ENCODE measurements around the gene TMEM203.

TMEM203 gene

GRCh38 chr9:137218754-137219271, 13.4 kb upstream of the TMEM203 start:
- no peak for DNase-seq (ENCODE audit: low read depth)
- H3K4me1 ChIP-seq (ENCODE audit: control insufficient read depth, insufficient read depth, low read length): peaks cover 28% of the 10 kb centered on the region
- no peaks in the 10 kb centered on the region for H3K9me3 ChIP-seq (ENCODE audit: control insufficient read depth, low read length)
- peak overlapping the region; percentile 38 for H3K9ac ChIP-seq (ENCODE audit: low read length)
- no peaks in the 10 kb centered on the region for H3K27me3 ChIP-seq (replicated peaks; ENCODE audit: control insufficient read depth, insufficient read depth, low read length)
- H3K36me3 ChIP-seq (ENCODE audit: control insufficient read depth, insufficient read depth, low read length, severe bottlenecking): peaks cover 9% of the 10 kb centered on the region
- H3K4me3 ChIP-seq (ENCODE audit: low read length): no peak overlapping the region

- no peak for DNase-seq (ENCODE audit: low read depth)
- no peak overlapping the region for H3K4me3 ChIP-seq (ENCODE audit: low read length)
- no peaks in the 10 kb centered on the region for H3K9me3 ChIP-seq (ENCODE audit: control insufficient read depth, low read length)
- H3K36me3 ChIP-seq (ENCODE audit: control insufficient read depth, insufficient read depth, low read length, severe bottlenecking): peaks cover 9% of the 10 kb centered on the region
- H3K4me1 ChIP-seq (ENCODE audit: control insufficient read depth, insufficient read depth, low read length): peaks cover 28% of the 10 kb centered on the region
- H3K27me3 ChIP-seq (replicated peaks; ENCODE audit: control insufficient read depth, insufficient read depth, low read length): no peaks in the 10 kb centered on the region
- peak overlapping the region; percentile 51 for H3K9ac ChIP-seq (ENCODE audit: low read length)
Measured at GRCh38 chr9:137218212-137218753, 12.8 kb upstream of the TMEM203 start.

DNA sequence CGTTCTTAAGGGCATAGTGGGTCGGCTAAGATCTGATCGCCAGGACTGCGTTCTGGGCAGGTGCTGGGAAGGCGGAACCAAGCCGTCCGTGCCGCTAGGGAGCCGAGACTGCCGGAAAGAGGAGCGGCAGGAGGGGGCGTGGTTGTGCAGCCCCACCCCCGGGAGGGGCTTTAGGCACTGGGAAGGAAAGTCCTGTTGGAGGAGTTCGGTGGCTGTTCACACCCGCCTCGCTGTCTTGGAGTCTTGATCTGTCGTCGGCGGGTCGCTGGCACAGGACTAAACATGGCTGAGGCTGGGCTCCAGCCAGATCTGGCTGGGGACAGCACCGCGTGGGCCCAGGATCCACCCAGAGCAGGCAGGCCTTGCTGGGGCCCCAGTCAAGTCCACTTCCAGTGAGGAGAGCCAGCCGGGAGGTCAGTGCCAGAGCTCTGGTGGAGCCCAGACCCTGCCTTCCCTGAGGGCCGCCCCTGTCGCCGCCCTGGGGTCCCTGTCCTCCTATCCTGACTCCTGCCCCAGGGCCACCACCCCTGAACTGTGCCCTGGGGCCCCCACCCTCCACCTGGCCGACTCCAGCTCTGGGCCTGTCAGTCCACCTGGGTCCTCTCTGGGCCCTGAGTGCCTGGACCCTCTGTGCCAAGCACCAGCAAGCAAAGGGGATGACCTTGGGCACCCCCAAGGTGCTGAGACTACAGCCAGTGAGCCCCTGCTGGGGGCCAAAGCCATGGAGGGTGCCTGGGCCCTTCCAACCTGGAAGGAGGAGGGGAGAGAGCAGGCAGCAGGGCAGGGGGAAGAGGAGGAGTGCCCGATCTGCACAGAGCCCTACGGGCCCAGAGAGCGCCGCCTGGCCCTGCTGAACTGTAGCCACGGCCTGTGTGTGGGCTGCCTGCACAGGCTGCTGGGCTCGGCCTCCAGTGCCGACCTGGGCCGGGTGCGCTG, 12.1 kb upstream of the TMEM203 start:
- no peak for DNase-seq (ENCODE audit: low read depth)
- H3K4me1 ChIP-seq (ENCODE audit: control insufficient read depth, insufficient read depth, low read length): peaks cover 23% of the 10 kb centered on the region
- peak overlapping the region; percentile 49 for H3K4me3 ChIP-seq (ENCODE audit: low read length)
- H3K9me3 ChIP-seq (ENCODE audit: control insufficient read depth, low read length): no peaks in the 10 kb centered on the region
- no peaks in the 10 kb centered on the region for H3K27me3 ChIP-seq (replicated peaks; ENCODE audit: control insufficient read depth, insufficient read depth, low read length)
- peaks cover 9% of the 10 kb centered on the region for H3K36me3 ChIP-seq (ENCODE audit: control insufficient read depth, insufficient read depth, low read length, severe bottlenecking)
- H3K9ac ChIP-seq (ENCODE audit: low read length): peak overlapping the region; percentile 51

GRCh38 chr9:137216188-137216965, 10.9 kb upstream of the TMEM203 start:
- Histone ChIP-seq H3K4me1 (ENCODE audit: control insufficient read depth, insufficient read depth, low read length) (peaks cover 23% of the 10 kb centered on the region), H3K4me3 (ENCODE audit: low read length) (no peak overlapping the region), H3K9ac (ENCODE audit: low read length) (no peak overlapping the region), H3K36me3 (ENCODE audit: control insufficient read depth, insufficient read depth, low read length, severe bottlenecking) (peaks cover 9% of the 10 kb centered on the region), H3K9me3 (ENCODE audit: control insufficient read depth, low read length) (no peaks in the 10 kb centered on the region), H3K27me3 (replicated peaks; ENCODE audit: control insufficient read depth, insufficient read depth, low read length) (no peaks in the 10 kb centered on the region)
- DNase-seq (ENCODE audit: low read depth): no peak

- Histone ChIP-seq H3K27me3 (replicated peaks; ENCODE audit: control insufficient read depth, insufficient read depth, low read length) (no peaks in the 10 kb centered on the region), H3K4me1 (ENCODE audit: control insufficient read depth, insufficient read depth, low read length) (peaks cover 23% of the 10 kb centered on the region), H3K4me3 (ENCODE audit: low read length) (no peak overlapping the region), H3K36me3 (ENCODE audit: control insufficient read depth, insufficient read depth, low read length, severe bottlenecking) (peaks cover 9% of the 10 kb centered on the region), H3K9ac (ENCODE audit: low read length) (no peak overlapping the region), H3K9me3 (ENCODE audit: control insufficient read depth, low read length) (no peaks in the 10 kb centered on the region)
- DNase-seq (ENCODE audit: low read depth): no peak
Measured at GRCh38 chr9:137215196-137215986, 9.9 kb upstream of the TMEM203 start.

DNA sequence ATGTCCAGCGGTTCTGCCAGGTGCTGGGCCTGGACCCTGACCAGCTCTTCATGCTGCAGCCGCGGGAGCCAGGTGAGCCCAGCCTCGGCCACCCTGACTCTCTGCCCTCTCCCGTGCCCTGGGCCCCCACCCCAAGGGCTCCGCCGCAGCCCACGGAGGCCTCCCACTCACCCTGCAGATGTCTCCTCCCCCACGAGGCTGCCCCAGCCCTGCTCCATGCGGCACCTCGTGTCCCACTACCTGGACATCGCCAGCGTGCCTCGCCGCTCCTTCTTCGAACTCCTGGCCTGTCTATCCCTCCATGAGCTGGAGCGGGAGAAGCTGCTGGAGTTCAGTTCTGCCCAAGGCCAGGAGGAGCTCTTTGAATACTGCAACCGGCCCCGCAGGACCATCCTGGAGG, 9.2 kb upstream of the TMEM203 start:
- Histone ChIP-seq H3K9ac (ENCODE audit: low read length) (no peak overlapping the region), H3K36me3 (ENCODE audit: control insufficient read depth, insufficient read depth, low read length, severe bottlenecking) (peaks cover 9% of the 10 kb centered on the region), H3K4me1 (ENCODE audit: control insufficient read depth, insufficient read depth, low read length) (peaks cover 23% of the 10 kb centered on the region), H3K4me3 (ENCODE audit: low read length) (no peak overlapping the region), H3K9me3 (ENCODE audit: control insufficient read depth, low read length) (no peaks in the 10 kb centered on the region), H3K27me3 (replicated peaks; ENCODE audit: control insufficient read depth, insufficient read depth, low read length) (no peaks in the 10 kb centered on the region)
- DNase-seq (ENCODE audit: low read depth): no peak

- Histone ChIP-seq H3K4me1 (ENCODE audit: control insufficient read depth, insufficient read depth, low read length) (peaks cover 15% of the 10 kb centered on the region), H3K4me3 (ENCODE audit: low read length) (no peak overlapping the region)
- no peak for DNase-seq (ENCODE audit: low read depth)
Measured at GRCh38 chr9:137213160-137214060, 8.0 kb upstream of the TMEM203 start.

GRCh38 chr9:137212520-137212919, 7.1 kb upstream of the TMEM203 start:
- H3K9me3 ChIP-seq (ENCODE audit: control insufficient read depth, low read length): no peaks in the 10 kb centered on the region
- DNase-seq (ENCODE audit: low read depth): no peak
- H3K36me3 ChIP-seq (ENCODE audit: control insufficient read depth, insufficient read depth, low read length, severe bottlenecking): peaks cover 13% of the 10 kb centered on the region
- H3K9ac ChIP-seq (ENCODE audit: low read length): no peak overlapping the region
- H3K27me3 ChIP-seq (replicated peaks; ENCODE audit: control insufficient read depth, insufficient read depth, low read length): no peaks in the 10 kb centered on the region
- peaks cover 9% of the 10 kb centered on the region for H3K4me1 ChIP-seq (ENCODE audit: control insufficient read depth, insufficient read depth, low read length)
- H3K4me3 ChIP-seq (ENCODE audit: low read length): no peak overlapping the region

More at GRCh38 chr9:137213160-137214060, 8.0 kb upstream of the TMEM203 start:
- H3K9ac ChIP-seq (ENCODE audit: low read length): no peak overlapping the region
- no peaks in the 10 kb centered on the region for H3K27me3 ChIP-seq (replicated peaks; ENCODE audit: control insufficient read depth, insufficient read depth, low read length)
- H3K9me3 ChIP-seq (ENCODE audit: control insufficient read depth, low read length): no peaks in the 10 kb centered on the region
- peaks cover 13% of the 10 kb centered on the region for H3K36me3 ChIP-seq (ENCODE audit: control insufficient read depth, insufficient read depth, low read length, severe bottlenecking)

DNA sequence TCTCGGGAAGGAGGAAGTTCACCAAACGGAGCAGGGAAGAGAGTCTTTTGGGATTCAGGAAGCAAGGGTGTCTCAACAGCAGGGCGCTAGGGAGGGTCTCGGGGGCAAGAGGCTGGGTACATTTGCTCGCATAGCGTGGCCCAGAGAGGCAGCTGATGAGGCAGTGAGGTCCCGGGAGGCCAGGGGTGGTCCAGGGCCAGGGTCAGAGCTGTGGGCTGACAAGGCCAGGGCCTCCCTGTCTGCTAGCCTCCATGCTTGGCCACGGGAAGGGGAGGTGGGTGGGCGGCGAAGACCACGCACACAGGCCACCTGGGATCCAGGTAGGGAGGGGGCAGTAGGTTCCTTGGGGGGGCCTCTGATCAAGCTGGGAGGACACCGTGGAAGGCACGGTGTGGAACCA, 6.1 kb upstream of the TMEM203 start:
- H3K36me3 ChIP-seq (ENCODE audit: control insufficient read depth, insufficient read depth, low read length, severe bottlenecking): peaks cover 13% of the 10 kb centered on the region
- no peaks in the 10 kb centered on the region for H3K27me3 ChIP-seq (replicated peaks; ENCODE audit: control insufficient read depth, insufficient read depth, low read length)
- no peak overlapping the region for H3K4me3 ChIP-seq (ENCODE audit: low read length)
- H3K9me3 ChIP-seq (ENCODE audit: control insufficient read depth, low read length): no peaks in the 10 kb centered on the region
- H3K9ac ChIP-seq (ENCODE audit: low read length): no peak overlapping the region
- DNase-seq (ENCODE audit: low read depth): no peak
- peaks cover 3% of the 10 kb centered on the region for H3K4me1 ChIP-seq (ENCODE audit: control insufficient read depth, insufficient read depth, low read length)

GRCh38 chr9:137206602-137207001, 1.2 kb upstream of the TMEM203 start:
- Histone ChIP-seq H3K9me3 (ENCODE audit: control insufficient read depth, low read length) (no peaks in the 10 kb centered on the region), H3K27me3 (replicated peaks; ENCODE audit: control insufficient read depth, insufficient read depth, low read length) (no peaks in the 10 kb centered on the region), H3K4me1 (ENCODE audit: control insufficient read depth, insufficient read depth, low read length) (peaks cover 33% of the 10 kb centered on the region), H3K9ac (ENCODE audit: low read length) (peak overlapping the region; percentile 99), H3K36me3 (ENCODE audit: control insufficient read depth, insufficient read depth, low read length, severe bottlenecking) (peaks cover 4% of the 10 kb centered on the region), H3K4me3 (ENCODE audit: low read length) (peak overlapping the region; percentile 97)
- no peak for DNase-seq (ENCODE audit: low read depth)

Data from adipocyte (in vitro differentiated cells).